ENCODE data around the gene SBF1.

DNA sequence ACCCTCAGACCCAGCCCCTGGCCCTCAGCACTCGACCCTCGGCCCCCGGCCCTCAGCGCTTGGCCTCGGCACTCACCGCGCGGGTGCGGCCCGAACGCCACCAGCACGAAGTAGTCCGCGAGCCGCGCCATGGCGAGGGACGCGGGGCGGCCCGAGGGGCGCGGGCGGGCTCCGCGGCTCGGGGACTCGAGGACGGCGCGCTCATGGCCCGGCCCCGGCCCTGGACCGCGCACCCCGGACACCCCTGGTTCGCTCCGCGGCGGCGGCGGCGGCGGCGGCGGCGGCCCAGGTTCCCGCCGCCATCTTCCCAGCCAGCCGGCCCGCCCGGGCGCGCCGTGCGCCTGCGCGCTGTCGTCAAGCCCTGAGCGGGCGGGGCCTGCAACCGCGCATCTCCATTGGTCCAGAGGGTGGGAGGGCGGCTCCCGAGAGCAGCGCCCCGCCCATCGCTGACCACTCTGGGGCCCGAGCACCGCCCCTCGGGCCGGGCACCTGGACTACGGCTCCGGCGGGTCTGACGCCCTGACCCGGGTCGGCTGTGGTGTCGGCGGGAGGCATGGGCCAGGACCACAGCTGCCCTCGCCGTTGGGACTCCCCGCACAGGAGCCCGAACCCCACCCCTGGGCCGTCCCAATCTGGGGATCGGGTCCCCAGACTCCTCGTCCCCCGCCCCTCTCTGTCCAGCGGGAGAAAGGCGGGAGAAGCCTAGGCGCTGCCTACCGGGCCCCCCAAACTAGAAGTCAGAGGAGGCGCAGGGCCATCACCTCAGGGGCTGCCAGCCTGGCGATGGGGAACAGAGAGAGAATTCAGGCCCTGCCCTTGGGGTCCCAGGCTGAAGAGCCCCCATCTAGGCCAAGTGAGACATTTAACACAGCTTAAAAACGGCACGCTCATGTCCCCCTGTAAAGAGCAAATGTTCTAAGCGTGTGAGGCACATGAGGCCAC is at the start of gene SBF1:
- peak; percentile 42; the same call in 1 of the 2 replicates for TF ChIP-seq POLR2AphosphoS5 (IDR thresholded peaks at IDR 0.05; ENCODE audit: borderline replicate concordance, low read depth, low read length)
- TF ChIP-seq EZH2 (IDR thresholded peaks at IDR 0.05) = no peak

Data from SK-N-MC (cell line).